ENCODE results near the gene PTN. TPM values are rescaled to one million over a fixed set of nuclear protein-coding genes. Genes with fewer than 3 reads are reported as not detected.

PTN gene
- total RNA-seq, 1 experiment from 2014 or later, result 7.0 TPM

DNA sequence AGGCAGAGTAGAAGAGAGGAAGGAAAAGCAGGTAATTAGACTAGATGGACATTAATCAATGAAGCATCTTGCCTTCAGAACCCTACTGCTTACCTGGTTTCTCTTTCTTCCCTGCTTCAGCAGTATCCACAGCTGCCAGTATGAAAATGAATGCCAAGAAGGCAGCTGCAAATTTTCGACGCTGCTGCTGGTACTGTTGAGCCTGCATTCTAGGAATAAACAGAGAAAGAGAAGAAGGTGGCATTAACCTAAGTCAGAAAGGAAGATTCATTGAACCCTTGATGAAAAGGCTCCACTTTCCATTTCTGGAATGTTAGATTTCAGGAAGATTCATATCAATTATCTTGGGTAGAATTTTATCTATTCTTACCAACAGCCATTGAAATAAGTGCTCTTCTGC, 88.8 kb downstream of the PTN start:
- Histone ChIP-seq H3K4me3 (no peak overlapping the region), H3K4me2 (no peak overlapping the region), H3K4me1 (replicated peaks; ENCODE audit: insufficient read depth) (no peaks in the 10 kb centered on the region), H3K9me2 (ENCODE audit: insufficient read depth) (no peaks in the 10 kb centered on the region), H3K79me2 (ENCODE audit: low read depth) (no peaks in the 10 kb centered on the region), H3K9me3 (ENCODE audit: insufficient read depth, low read depth) (no peaks in the 10 kb centered on the region), H3F3A (ENCODE audit: insufficient read depth, low read depth) (no peaks in the 10 kb centered on the region), H4K20me1 (ENCODE audit: insufficient read depth) (no peaks in the 10 kb centered on the region), H3K27ac (no peak overlapping the region), H2AFZ (no peak overlapping the region), H3K27me3 (ENCODE audit: insufficient read depth, low read depth) (no peaks in the 10 kb centered on the region), H3K36me3 (ENCODE audit: low read depth) (no peaks in the 10 kb centered on the region)
- POLR2A ChIA-PET (ENCODE audit: unreplicated experiment), result no interaction called here
- intact Hi-C loops (cut with micrococcal nuclease; ENCODE audit: unreplicated experiment), result no loop called here
- TF ChIP-seq EZH2 (IDR thresholded peaks at IDR 0.05; ENCODE audit: low read depth), result no peak
- CTCF ChIA-PET, result no interaction called here
- no TSS peak for BruUV-seq (replicated peaks)
- no peak for DNase-seq

DNA sequence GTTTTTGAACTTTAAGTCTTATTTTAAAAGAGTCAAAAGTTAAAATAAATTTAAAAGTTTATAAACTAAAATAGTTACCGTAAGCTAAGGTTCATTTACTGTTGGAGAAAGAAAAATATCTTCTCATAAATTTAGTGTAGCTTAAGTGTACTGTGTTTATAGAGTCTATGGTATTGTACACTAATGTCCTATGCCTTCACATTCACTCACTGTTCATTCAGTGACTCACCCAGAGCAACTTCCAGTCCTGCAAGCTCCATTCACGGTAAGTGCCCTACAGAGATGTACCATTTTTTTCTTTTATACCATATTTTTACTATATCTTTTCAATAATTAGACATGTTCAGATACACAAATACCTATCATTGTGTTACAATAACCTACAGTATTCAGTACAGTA, 97.6 kb downstream of the PTN start:
- Histone ChIP-seq H3K79me2 (ENCODE audit: low read depth) (no peaks in the 10 kb centered on the region), H4K20me1 (ENCODE audit: insufficient read depth) (no peaks in the 10 kb centered on the region), H2AFZ (no peak overlapping the region), H3K27ac (no peak overlapping the region), H3K9me2 (ENCODE audit: insufficient read depth) (no peaks in the 10 kb centered on the region), H3K4me2 (no peak overlapping the region), H3K4me3 (no peak overlapping the region), H3K4me1 (replicated peaks; ENCODE audit: insufficient read depth) (no peaks in the 10 kb centered on the region), H3F3A (ENCODE audit: insufficient read depth, low read depth) (no peaks in the 10 kb centered on the region), H3K9me3 (ENCODE audit: insufficient read depth, low read depth) (no peaks in the 10 kb centered on the region), H3K27me3 (ENCODE audit: insufficient read depth, low read depth) (no peaks in the 10 kb centered on the region), H3K36me3 (ENCODE audit: low read depth) (no peaks in the 10 kb centered on the region)
- no TSS peak for BruUV-seq (replicated peaks)
- no peak for DNase-seq
- TF ChIP-seq EZH2 (IDR thresholded peaks at IDR 0.05; ENCODE audit: low read depth), result no peak
- TF ChIP-seq CTCF (conservative IDR thresholded peaks at IDR 0.05), result no peak
- intact Hi-C loops (cut with micrococcal nuclease; ENCODE audit: unreplicated experiment), result no loop called here
- CTCF ChIA-PET, result no interaction called here
- POLR2A ChIA-PET (ENCODE audit: unreplicated experiment), result no interaction called here

DNA sequence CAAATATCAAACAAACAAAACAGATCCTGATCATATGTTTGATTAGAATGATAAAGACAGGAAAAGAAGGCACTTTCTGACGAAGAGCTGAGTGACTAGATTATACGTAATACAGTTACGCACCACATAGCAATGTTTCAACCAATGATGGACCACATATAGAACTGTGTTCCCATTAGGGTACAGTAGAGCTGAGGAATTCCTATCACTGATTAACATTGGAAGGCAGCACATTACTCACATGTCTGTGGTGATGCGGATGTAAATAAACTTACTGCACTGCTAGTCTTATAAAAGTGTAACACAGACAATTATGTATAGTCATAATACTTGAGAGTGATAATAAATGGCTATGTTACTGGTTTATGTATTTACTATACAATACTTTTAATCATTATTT, 98.3 kb downstream of the PTN start:
- intact Hi-C loops (cut with micrococcal nuclease; ENCODE audit: unreplicated experiment), result no loop called here
- Histone ChIP-seq H4K20me1 (ENCODE audit: insufficient read depth) (no peaks in the 10 kb centered on the region), H3K79me2 (ENCODE audit: low read depth) (no peaks in the 10 kb centered on the region), H3K4me3 (no peak overlapping the region), H2AFZ (no peak overlapping the region), H3K9me2 (ENCODE audit: insufficient read depth) (no peaks in the 10 kb centered on the region), H3K4me2 (no peak overlapping the region), H3K36me3 (ENCODE audit: low read depth) (no peaks in the 10 kb centered on the region), H3K27ac (no peak overlapping the region), H3K9me3 (ENCODE audit: insufficient read depth, low read depth) (no peaks in the 10 kb centered on the region), H3K4me1 (replicated peaks; ENCODE audit: insufficient read depth) (no peaks in the 10 kb centered on the region), H3F3A (ENCODE audit: insufficient read depth, low read depth) (no peaks in the 10 kb centered on the region), H3K27me3 (ENCODE audit: insufficient read depth, low read depth) (no peaks in the 10 kb centered on the region)
- no TSS peak for BruUV-seq (replicated peaks)
- TF ChIP-seq CTCF (conservative IDR thresholded peaks at IDR 0.05), result no peak
- no peak for TF ChIP-seq EZH2 (IDR thresholded peaks at IDR 0.05; ENCODE audit: low read depth)
- DNase-seq, result no peak
- ChIA-PET CTCF (no interaction called here), POLR2A (ENCODE audit: unreplicated experiment) (interaction anchor here (0.7 kb wide), 1 partner anchor 28 kb away, joined by 4 read pairs; no protein-coding TSS in a partner anchor)

DNA sequence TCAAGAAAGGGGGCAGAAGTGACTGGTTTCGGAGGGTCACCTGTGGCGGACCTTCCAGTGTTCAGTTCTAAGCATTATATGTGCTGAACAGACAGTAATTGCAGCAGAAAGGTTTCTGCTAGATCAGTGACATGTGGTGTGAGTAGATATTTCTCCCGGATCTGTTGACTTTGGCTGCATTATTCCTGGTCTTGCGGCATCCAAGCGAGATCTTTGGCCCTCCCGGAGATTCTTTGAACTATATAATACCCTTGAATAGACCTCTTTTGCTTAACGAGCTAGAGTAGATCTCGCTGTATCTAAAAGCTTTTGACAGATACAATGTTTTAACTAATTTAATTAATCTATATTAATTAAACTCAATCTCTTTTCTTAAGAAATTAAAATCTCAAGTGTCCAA, 99.8 kb downstream of the PTN start:
- H3K4me3 ChIP-seq, result no peak overlapping the region
- H3K9me3 ChIP-seq (ENCODE audit: insufficient read depth, low read depth), result no peaks in the 10 kb centered on the region
- no peak overlapping the region for H2AFZ ChIP-seq
- ChIA-PET CTCF (interaction anchor here (0.7 kb wide), 1 partner anchor 9 kb away, joined by 10 read pairs; no protein-coding TSS in a partner anchor), POLR2A (ENCODE audit: unreplicated experiment) (interaction anchor here (0.6 kb wide), 1 partner anchor 1314 kb away, joined by 3 read pairs; no protein-coding TSS in a partner anchor)
- BruUV-seq (replicated peaks), result no TSS peak
- H3F3A ChIP-seq (ENCODE audit: insufficient read depth, low read depth), result no peaks in the 10 kb centered on the region
- H3K36me3 ChIP-seq (ENCODE audit: low read depth), result no peaks in the 10 kb centered on the region
- no peak overlapping the region for H3K4me2 ChIP-seq
- no peaks in the 10 kb centered on the region for H3K79me2 ChIP-seq (ENCODE audit: low read depth)
- intact Hi-C loops (cut with micrococcal nuclease; ENCODE audit: unreplicated experiment), result no loop called here
- no peak for TF ChIP-seq EZH2 (IDR thresholded peaks at IDR 0.05; ENCODE audit: low read depth)
- TF ChIP-seq CTCF (conservative IDR thresholded peaks at IDR 0.05), result no peak
- no peak overlapping the region for H3K27ac ChIP-seq
- H4K20me1 ChIP-seq (ENCODE audit: insufficient read depth), result no peaks in the 10 kb centered on the region
- H3K9me2 ChIP-seq (ENCODE audit: insufficient read depth), result no peaks in the 10 kb centered on the region
- no peaks in the 10 kb centered on the region for H3K4me1 ChIP-seq (replicated peaks; ENCODE audit: insufficient read depth)
- no peak for DNase-seq
- no peaks in the 10 kb centered on the region for H3K27me3 ChIP-seq (ENCODE audit: insufficient read depth, low read depth)
